Skeletal muscle tissue (tissue), 4 donors: ENCODE results near the gene EPDR1. TPM values are rescaled to one million over a fixed set of nuclear protein-coding genes. Genes with fewer than 3 reads are reported as not detected.

Experiments
- H3K27ac ChIP-seq: one replicate; pipeline ENCODE4 v1.7.0; 2013; ENCODE audit warnings: mild to moderate bottlenecking, low read depth, low read length, inconsistent platforms
- H3K27me3 ChIP-seq, 3 donors: one replicate each; pipeline ENCODE4 v1.7.0; 2013; ENCODE audit warnings: low read length in 3 of 3; ENCODE audit not compliant: control insufficient read depth in 3 of 3, insufficient read depth in 3 of 3
- H3K36me3 ChIP-seq, 3 donors: one replicate each; pipeline ENCODE4 v1.7.0; 2013; ENCODE audit warnings: low read length in 3 of 3; ENCODE audit not compliant: control insufficient read depth in 3 of 3, insufficient read depth in 3 of 3
- H3K4me1 ChIP-seq, 3 donors: one replicate each; pipeline ENCODE4 v1.7.0; 2013; ENCODE audit warnings: low read length in 3 of 3, mild to moderate bottlenecking in 3 of 3; ENCODE audit not compliant: control insufficient read depth in 3 of 3, insufficient read depth in 3 of 3
- H3K4me3 ChIP-seq, 3 donors: one replicate each; pipeline ENCODE4 v1.7.0; 2013; ENCODE audit warnings: low read length in 3 of 3
- H3K9ac ChIP-seq, 3 donors: one replicate each; pipeline ENCODE4 v1.7.0; 2013; ENCODE audit warnings: low read length in 3 of 3, mild to moderate bottlenecking in 3 of 3, moderate library complexity in 2 of 3, low read depth in 1 of 3
- H3K9me3 ChIP-seq, 3 donors: one replicate each; pipeline ENCODE4 v1.7.0; 2013; ENCODE audit warnings: low read length in 3 of 3; ENCODE audit not compliant: control insufficient read depth in 3 of 3
- total RNA-seq: library from RNA; depleted of rRNA; stranded (reverse); fragments of >200 nt; gene quantifications from one replicate; pipeline ENCODE4 v1.2.3, GENCODE V29; 2014
- donor health status: Osteomylitis.

Gene EPDR1
- total RNA-seq, 1 donor from 2014 or later, result 63.2 TPM

- no peaks in the 10 kb centered on the region for H3K9me3 ChIP-seq
- H3K4me3 ChIP-seq, result no peak overlapping the region
- no peak overlapping the region for H3K27ac ChIP-seq
- H3K36me3 ChIP-seq, result no peaks in the 10 kb centered on the region
- no peaks in the 10 kb centered on the region for H3K4me1 ChIP-seq
- H3K9ac ChIP-seq, result no peak overlapping the region
- no peaks in the 10 kb centered on the region for H3K27me3 ChIP-seq
These were observed 51.1 kb downstream of the EPDR1 start for GRCh38 chr7:37971491-37971890.

- no peak overlapping the region for H3K27ac ChIP-seq
- no peak overlapping the region for H3K4me3 ChIP-seq
- H3K4me1 ChIP-seq, result peaks cover 0 to 4% (median 0%) of the 10 kb centered on the region in 3 donors
- H3K36me3 ChIP-seq, result no peaks in the 10 kb centered on the region
- H3K9me3 ChIP-seq, result no peaks in the 10 kb centered on the region
- no peak overlapping the region for H3K9ac ChIP-seq
- H3K27me3 ChIP-seq, result no peaks in the 10 kb centered on the region
These were observed 53.5 kb downstream of the EPDR1 start for GRCh38 chr7:37973915-37974314.

GRCh38 chr7:37974711-37975110 lies 54.3 kb downstream of the EPDR1 start:
- H3K9ac ChIP-seq, result no peak overlapping the region
- H3K27ac ChIP-seq, result no peak overlapping the region
- no peaks in the 10 kb centered on the region for H3K36me3 ChIP-seq
- no peak overlapping the region for H3K4me3 ChIP-seq
- peaks cover 0 to 4% (median 0%) of the 10 kb centered on the region in 3 donors for H3K4me1 ChIP-seq
- H3K27me3 ChIP-seq, result no peaks in the 10 kb centered on the region
- H3K9me3 ChIP-seq, result no peaks in the 10 kb centered on the region

GRCh38 chr7:37977243-37977642 lies 56.8 kb downstream of the EPDR1 start:
- H3K27ac ChIP-seq, result no peak overlapping the region
- no peak overlapping the region for H3K4me3 ChIP-seq
- H3K36me3 ChIP-seq, result no peaks in the 10 kb centered on the region

GRCh38 chr7:37981664-37982063 lies 61.2 kb downstream of the EPDR1 start:
- Histone ChIP-seq H3K4me1 (peaks cover 0 to 8% (median 3%) of the 10 kb centered on the region in 3 donors), H3K9me3 (no peaks in the 10 kb centered on the region), H3K27me3 (no peaks in the 10 kb centered on the region), H3K9ac (no peak overlapping the region), H3K4me3 (no peak overlapping the region), H3K36me3 (no peaks in the 10 kb centered on the region), H3K27ac (no peak overlapping the region)

More at GRCh38 chr7:37977243-37977642, 56.8 kb downstream of the EPDR1 start:
- no peak overlapping the region for H3K9ac ChIP-seq
- H3K4me1 ChIP-seq, result peaks cover 0 to 4% (median 0%) of the 10 kb centered on the region in 3 donors
- no peaks in the 10 kb centered on the region for H3K27me3 ChIP-seq
- no peaks in the 10 kb centered on the region for H3K9me3 ChIP-seq

- H3K27ac ChIP-seq, result no peak overlapping the region
- H3K4me1 ChIP-seq, result peaks cover 0 to 8% (median 3%) of the 10 kb centered on the region in 3 donors
These were observed 62.0 kb downstream of the EPDR1 start for GRCh38 chr7:37982423-37982822.

GRCh38 chr7:37984750-37985390 lies 64.4 kb downstream of the EPDR1 start:
- H3K4me3 ChIP-seq, result no peak overlapping the region
- no peaks in the 10 kb centered on the region for H3K9me3 ChIP-seq
- no peak overlapping the region for H3K9ac ChIP-seq
- H3K36me3 ChIP-seq, result no peaks in the 10 kb centered on the region
- peaks cover 0 to 8% (median 3%) of the 10 kb centered on the region in 3 donors for H3K4me1 ChIP-seq
- no peaks in the 10 kb centered on the region for H3K27me3 ChIP-seq
- no peak overlapping the region for H3K27ac ChIP-seq

More at GRCh38 chr7:37982423-37982822, 62.0 kb downstream of the EPDR1 start:
- Histone ChIP-seq H3K9ac (no peak overlapping the region), H3K27me3 (no peaks in the 10 kb centered on the region), H3K36me3 (no peaks in the 10 kb centered on the region), H3K4me3 (no peak overlapping the region), H3K9me3 (no peaks in the 10 kb centered on the region)

- Histone ChIP-seq H3K36me3 (no peaks in the 10 kb centered on the region), H3K9ac (no peak overlapping the region), H3K9me3 (no peaks in the 10 kb centered on the region), H3K27ac (no peak overlapping the region), H3K4me3 (no peak overlapping the region), H3K4me1 (peaks cover 0 to 8% (median 3%) of the 10 kb centered on the region in 3 donors), H3K27me3 (no peaks in the 10 kb centered on the region)
These were observed 66.5 kb downstream of the EPDR1 start for GRCh38 chr7:37986908-37987330.

- Histone ChIP-seq H3K9me3 (no peaks in the 10 kb centered on the region), H3K9ac (no peak overlapping the region), H3K4me3 (no peak overlapping the region), H3K36me3 (no peaks in the 10 kb centered on the region), H3K27ac (no peak overlapping the region), H3K27me3 (no peaks in the 10 kb centered on the region), H3K4me1 (peaks cover 0 to 8% (median 3%) of the 10 kb centered on the region in 3 donors)
These were observed 67.3 kb downstream of the EPDR1 start for GRCh38 chr7:37987732-37988131.

GRCh38 chr7:37988721-37989650 lies 68.5 kb downstream of the EPDR1 start:
- Histone ChIP-seq H3K27ac (no peak overlapping the region), H3K27me3 (no peaks in the 10 kb centered on the region), H3K36me3 (no peaks in the 10 kb centered on the region), H3K9me3 (no peaks in the 10 kb centered on the region), H3K4me1 (peaks cover 0 to 8% (median 3%) of the 10 kb centered on the region in 3 donors), H3K4me3 (no peak overlapping the region), H3K9ac (no peak overlapping the region)
